Activated CD8-positive, alpha-beta memory T cell treated with anti-CD3 and anti-CD28 coated beads, Interleukin-2, amount 50 U/mL, for 1 hour (primary cell): ENCODE data around the gene SLC44A5.

ENCODE experiments used
- DNase-seq: peaks from one replicate; pipeline ENCODE4 v3.0.0-alpha.2; 2020; ENCODE audit errors: extremely low read depth

The SLC44A5 gene

DNA sequence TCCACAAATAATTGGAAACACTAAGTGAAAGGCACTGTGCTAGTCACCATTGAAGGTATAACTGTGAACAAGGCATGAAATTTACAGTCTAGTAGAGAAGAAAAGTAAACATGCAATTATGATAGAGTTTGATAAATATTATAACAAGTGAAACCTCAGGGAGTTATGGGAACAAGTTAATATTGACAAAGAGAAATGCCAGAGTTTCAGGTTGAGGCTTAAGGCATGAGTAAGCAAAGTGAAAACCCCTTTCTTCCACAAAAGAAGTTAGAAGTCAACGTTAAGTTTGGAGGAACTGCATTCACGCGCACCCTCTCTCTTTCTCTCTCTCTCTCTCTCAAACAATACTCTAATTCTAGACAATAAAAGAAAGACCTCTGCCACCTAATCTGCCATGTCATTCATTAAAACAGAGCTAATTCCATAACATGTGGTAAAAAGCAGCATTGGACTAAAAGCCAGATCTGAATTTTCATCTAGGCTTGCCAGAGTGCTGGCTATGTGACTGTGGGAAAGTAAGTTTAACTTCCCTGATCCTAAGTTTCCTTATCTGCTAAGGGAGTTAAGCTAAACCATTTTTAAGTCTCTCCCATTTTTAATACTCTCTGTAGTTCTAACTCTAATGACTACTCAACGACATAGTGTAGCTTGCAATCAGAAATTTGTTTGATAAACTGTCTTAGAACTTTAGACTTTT lies 22.0 kb downstream of the SLC44A5 start:
- DNase-seq = no peak

- DNase-seq = no peak
Measured at GRCh38 chr1:75587692-75588091, 23.2 kb downstream of the SLC44A5 start.

DNA sequence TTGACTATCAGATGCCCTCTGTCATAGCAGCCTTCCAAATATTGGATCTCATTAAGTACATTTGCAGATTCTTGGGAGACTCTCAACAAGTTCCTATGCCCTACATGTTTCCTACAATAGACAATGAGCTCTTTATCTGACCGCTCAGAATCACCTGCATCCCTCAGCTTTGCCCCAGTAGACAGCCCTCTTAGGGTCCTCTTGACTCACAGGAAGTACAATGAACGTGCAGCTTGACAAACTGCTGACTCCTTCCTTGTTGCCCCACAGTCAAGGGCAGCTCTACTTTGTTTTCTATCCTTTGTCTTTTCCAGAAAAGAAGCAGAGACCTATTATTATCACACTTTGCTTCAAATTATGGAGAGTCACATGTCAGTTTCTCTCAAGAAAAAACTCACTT lies 27.6 kb downstream of the SLC44A5 start:
- no peak for DNase-seq

DNA sequence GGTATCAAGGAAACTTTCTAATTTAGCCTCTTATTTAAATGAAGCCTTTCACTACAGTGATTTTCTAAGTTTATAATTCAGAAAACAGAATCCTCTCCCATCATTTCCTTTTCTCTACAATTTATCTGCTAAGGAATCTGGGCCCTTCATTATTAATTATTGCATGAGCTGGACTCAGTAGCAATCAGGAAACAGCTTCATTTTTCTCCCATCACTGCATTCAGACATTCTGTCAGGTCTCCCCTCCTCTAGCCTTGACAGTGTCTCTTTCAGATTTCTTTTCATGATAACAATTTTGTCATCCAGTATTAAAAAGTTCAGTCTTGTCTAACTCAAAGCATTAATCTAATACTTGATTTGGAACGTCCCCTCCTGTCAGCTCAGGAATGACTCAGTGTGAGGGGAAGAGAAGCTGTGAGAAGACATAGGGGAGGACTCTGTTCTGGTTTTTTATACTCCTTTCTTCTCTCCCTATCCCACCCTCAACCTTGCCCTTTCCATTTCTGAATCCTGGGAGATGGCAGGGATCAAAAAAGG lies 28.1 kb downstream of the SLC44A5 start:
- DNase-seq = no peak

DNA sequence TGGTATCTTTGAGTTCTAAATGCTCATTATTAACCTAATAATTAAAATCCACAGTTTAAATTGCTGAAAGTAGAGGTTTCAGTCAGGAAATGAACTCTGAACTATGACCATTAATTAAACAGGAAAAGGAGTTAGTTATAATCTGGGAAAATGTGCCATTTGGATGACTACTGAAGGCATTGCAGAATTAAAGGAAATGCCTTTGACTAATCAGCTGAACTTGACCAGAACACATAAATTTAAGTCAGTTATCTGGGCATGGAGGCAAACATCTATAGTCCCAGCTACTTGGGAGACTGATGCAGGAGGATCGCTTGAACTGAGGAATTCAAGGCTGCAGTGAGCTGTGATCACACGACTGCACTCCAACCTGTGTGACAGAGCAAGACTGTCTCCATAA lies 31.9 kb downstream of the SLC44A5 start:
- DNase-seq = no peak

- no peak for DNase-seq
Measured at GRCh38 chr1:75575837-75576236, 35.1 kb downstream of the SLC44A5 start.

- DNase-seq = no peak
Measured at GRCh38 chr1:75567191-75567590, 43.7 kb downstream of the SLC44A5 start.

DNA sequence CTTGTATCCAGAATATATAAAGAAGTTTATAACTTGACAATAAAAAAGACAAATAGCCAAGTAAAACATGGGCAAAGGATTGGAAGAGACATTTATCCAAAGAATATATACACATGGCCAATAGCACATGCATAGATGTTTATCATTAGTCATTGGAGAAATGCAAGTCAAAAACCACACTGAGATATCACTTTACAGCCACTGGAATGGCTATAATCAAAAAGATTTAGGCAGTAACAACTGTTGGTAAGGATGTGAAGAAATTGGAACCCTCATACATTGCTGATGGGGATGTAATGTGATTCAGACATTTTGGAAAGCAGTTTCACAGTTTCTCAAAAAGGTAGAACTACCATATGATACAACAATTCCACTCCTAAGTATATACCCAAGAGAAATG lies 51.1 kb downstream of the SLC44A5 start:
- no peak for DNase-seq

- no peak for DNase-seq
Measured at GRCh38 chr1:75559136-75559535, 51.8 kb downstream of the SLC44A5 start.

- DNase-seq = no peak
Measured at GRCh38 chr1:75554870-75555269, 56.0 kb downstream of the SLC44A5 start.

DNA sequence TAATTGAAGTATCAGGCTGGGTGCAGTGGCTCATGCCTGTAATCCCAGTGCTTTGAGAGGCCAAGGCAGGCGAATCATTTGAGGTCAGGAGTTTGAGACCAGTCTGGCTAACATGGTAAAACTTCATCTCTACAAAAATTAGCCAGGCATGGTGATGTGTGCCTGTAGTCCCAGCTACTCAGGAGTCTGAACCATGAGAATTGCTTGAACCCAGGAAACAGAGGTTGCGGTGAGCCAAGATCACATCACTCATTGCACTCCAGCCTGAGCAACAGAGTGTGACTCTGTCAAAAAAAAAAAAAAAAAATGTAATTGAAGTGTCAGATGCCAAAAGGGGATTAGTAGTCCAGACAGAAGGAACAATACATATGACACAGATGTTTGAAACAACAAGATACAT lies 56.7 kb downstream of the SLC44A5 start:
- no peak for DNase-seq

DNA sequence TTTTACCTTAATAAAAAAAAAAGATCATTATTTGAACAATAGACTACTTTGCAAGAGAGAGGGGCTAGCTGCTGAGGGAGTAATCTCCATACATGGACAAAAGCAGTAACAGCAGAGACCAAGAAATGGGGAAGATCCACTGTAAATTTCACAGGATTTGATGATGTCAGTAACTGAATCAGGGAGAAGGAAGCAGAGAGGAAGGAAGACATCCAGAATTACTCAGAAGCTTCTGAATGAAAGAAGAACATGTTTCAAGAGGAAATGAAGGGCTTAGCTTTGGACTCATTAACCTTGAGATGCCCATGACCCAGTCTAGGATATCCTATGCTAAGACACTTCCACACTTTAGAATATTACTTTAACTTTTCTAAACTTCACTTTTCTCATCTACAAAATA lies 60.4 kb downstream of the SLC44A5 start:
- DNase-seq = no peak

- no peak for DNase-seq
Measured at GRCh38 chr1:75548721-75549480, 62.0 kb downstream of the SLC44A5 start.

DNA sequence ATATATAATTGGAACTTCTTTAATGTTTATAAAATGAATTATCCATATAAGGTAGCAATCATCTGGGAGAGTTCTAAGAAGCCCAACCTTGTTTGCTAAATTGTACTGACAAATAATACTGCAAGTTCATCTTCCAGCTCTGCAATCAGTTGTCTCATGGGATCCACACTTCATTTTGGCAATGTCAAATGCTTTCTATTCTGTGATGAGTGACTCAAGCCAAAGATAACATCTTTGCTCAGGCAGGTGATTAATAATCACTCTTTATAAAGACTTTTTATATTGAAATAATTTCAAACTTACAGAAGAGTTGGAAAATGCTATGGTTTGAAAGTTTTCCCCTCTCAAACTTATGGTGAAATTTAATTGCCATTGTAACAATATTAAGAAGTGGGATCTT lies 67.2 kb downstream of the SLC44A5 start:
- no peak for DNase-seq

GRCh38 chr1:75542818-75543570 lies 67.9 kb downstream of the SLC44A5 start:
- DNase-seq = no peak

- no peak for DNase-seq
Measured at GRCh38 chr1:75539230-75540116, 71.4 kb downstream of the SLC44A5 start.

GRCh38 chr1:75533085-75533484 lies 77.8 kb downstream of the SLC44A5 start:
- no peak for DNase-seq

GRCh38 chr1:75531570-75531969 lies 79.3 kb downstream of the SLC44A5 start:
- no peak for DNase-seq

GRCh38 chr1:75529488-75529887 lies 81.4 kb downstream of the SLC44A5 start:
- no peak for DNase-seq

- DNase-seq = no peak
Measured at GRCh38 chr1:75528001-75528400, 82.9 kb downstream of the SLC44A5 start.

GRCh38 chr1:75522389-75522788 lies 88.5 kb downstream of the SLC44A5 start:
- DNase-seq = no peak
